Midbrain (tissue), 1 donor: ENCODE measurements around the gene LRRC36.

Experiments
- DNase-seq: peaks from one replicate; lab custom pipeline; 2025; lab: John Stamatoyannopoulos, UW

The LRRC36 gene

DNA sequence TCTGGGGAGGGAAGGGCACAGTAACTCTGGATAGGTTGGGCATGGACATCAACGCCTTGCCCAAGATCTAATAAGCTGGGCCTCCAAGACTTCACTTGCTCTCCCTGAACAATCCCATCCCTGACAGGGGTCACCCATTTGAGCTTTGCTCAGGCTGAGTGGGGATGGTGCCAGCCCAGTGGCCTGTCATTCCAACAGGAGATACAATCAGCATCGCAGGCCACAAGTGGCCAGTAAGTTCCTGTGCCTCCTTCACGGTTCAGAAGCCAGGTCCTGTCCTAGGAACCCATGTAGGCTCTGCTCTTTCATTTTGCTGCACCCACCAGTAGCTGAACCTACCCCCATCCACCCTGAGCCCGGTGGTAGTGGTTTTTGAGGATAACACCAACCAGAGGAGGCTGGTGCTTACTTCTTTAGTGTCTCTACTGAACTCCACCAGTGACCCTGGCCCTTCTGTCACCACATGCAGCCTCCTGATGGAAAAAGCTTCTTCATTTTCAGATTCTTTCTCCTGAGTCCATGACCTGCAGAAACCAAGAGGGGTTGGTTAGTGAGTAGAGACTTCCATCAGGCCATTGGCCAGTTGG, 32.4 kb upstream of the LRRC36 start:
- DNase-seq, result no peak

DNA sequence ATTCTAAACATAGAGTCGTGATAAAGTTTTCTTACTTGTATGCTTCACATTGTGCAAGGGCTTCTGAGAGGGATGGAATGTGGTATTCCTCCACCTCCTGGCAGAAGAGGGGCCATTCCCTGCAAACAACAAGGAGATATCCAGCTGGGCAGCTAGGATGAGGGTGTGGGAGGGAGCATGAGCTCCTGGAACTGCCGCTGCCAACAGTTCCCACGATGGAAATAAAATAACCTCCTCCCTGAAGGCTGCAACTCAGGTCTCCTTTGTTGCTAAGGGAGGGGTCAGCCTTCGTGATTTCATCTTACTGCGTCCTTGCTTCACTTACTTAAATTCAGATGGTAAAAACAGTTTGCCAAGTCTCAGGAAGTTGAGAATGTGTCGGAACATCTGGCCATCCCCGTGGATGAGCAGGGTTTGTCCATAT, 31.7 kb upstream of the LRRC36 start:
- no peak for DNase-seq

DNA sequence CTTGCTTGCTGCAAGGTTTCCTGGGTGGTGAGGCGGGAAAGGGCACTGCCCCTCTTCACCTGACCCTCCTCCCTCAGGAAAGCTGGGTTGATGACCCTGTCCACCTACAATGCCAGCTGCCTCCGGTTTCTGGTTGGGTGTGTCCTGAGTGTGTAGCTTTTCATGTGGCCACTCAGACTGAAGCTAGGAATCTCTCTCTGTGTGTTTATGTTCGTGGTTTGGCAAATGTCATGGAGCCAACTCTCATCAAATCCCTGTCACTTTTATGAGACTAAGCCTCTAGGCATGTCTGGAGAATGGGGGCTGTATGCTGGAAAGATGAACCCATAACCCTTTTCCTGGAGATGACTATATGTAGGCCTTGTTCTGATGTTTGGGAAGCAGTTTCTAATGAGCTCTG, 30.2 kb upstream of the LRRC36 start:
- no peak for DNase-seq

DNA sequence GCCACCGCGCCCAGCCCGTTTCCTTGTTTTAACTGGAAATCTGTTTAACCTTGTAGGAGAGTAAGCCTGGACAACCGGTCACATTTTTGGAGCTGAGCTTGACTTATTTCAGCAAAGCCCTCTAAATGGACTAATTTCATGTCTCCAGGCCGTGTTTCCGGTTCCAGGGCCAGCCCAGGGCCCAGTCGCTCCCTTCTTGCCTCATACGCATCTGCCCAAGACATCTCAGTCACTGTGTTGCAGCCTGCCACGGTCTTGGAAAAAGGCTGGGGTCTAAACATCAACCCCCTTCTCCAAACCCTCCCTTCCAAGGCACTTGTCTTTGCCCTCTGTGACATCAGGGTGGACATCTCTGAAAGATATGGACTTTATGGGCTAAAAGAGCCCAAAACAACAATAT, 28.3 kb upstream of the LRRC36 start:
- no peak for DNase-seq

DNA sequence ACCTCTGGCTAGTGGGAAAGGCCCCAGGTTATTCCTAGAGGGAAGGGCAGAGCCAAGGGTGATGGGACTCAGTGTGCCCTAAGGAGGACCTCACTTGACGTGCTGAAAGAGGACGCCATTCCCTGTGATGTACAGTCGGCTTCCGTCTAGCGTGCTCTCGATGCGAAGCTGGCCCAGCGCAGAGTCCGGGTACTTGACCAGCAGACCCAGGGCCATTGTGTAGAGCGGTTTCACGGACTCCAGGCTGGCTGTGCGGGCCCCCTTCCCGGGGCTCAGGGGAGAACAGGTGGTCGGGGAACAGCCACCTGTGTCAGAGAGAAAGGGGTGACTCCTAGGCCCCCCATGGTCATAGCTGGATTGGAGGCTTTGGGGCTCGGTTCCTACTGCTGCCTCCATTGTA, 27.3 kb upstream of the LRRC36 start:
- DNase-seq, result no peak

DNA sequence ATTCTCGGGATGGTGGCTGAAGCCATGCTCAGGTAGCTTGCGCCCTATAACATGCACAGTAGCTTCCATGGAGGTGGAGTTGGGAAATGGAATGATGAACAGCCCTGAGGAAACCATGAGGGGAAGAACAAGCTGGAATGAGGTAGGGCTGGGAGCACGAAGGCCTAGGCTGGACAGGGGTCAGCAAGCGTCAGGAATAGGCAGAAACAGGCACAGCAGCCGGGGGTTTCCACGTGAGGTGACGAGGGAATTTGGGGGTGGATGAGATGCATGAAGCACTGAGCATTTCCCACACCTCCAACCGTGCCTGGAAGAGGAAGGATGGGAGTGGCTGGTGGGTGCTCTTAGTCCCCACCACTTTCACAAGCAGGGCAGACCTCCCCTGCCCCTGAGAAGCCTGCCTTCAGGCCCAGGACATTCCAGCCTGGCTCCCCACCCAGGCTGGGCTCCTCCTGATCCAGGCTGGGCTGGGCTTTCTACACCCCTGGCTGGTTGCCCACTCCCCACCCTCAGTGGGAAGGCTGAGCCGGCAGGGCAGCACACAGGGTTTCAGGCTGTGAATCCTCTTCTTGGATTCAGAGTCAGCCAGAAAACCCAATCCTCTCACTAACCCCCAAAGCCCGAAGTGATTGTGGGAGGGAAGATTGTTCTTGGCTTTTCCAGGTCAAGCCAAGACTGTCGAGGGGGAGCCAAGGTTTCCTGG, 25.4 kb upstream of the LRRC36 start:
- DNase-seq, result no peak

DNA sequence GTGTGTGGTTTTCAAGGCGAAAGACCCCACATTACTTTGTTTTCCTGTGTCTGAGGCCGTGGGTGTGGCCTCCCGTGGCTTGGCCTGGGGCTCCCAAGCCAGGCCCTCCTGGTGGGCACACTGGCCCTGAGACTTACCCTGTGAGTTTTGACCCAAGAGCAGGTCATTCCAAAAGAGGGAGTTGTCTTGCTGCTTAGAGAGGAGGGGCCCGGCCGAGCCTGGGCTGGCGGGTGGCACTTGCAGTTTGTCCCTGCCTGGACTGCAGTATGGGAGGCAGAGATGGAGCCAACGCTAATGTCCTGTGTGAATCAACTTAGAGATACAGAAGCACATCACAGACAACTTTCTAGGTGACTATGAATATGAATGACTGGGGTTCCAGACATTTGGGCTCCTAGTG, 24.5 kb upstream of the LRRC36 start:
- DNase-seq, result no peak

DNA sequence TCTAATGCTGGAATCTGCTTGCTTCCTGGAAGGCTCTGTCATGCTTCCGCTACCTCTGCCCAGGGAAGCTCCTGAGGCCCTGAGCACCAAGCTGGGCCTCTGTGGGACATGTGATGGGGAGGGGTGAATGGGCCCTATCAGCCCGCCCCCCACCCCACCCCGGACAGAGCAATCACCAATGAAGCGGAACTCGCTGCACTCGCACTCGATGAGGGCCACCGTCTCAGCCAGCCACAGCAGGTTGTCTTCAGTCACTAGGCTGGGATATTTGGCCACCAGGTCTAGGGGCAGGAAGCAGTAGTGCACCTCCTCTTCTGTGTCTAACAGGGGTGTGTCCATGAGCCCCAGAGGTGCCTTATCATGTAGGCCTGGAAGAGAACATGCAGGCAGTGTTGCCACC, 23.6 kb upstream of the LRRC36 start:
- no peak for DNase-seq

DNA sequence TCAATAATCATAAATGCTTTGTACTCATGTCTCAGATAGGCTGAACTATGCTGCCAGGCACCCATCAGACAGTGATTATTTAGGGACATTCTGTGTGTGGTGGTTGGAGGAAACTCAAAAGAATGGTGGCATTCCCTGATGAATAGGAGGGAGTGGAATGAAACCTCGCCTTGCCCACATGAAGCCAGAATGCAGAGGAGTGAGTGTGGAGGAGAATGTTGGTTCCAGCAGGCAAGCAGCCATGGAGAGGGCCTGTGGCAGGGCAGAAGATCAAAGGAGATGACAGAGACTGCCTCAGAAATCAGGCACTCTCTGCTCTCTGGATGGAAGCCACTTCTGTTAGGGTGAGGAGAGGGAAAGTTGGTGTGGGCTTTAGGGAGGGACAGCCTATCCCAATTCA, 22.6 kb upstream of the LRRC36 start:
- DNase-seq, result no peak

DNA sequence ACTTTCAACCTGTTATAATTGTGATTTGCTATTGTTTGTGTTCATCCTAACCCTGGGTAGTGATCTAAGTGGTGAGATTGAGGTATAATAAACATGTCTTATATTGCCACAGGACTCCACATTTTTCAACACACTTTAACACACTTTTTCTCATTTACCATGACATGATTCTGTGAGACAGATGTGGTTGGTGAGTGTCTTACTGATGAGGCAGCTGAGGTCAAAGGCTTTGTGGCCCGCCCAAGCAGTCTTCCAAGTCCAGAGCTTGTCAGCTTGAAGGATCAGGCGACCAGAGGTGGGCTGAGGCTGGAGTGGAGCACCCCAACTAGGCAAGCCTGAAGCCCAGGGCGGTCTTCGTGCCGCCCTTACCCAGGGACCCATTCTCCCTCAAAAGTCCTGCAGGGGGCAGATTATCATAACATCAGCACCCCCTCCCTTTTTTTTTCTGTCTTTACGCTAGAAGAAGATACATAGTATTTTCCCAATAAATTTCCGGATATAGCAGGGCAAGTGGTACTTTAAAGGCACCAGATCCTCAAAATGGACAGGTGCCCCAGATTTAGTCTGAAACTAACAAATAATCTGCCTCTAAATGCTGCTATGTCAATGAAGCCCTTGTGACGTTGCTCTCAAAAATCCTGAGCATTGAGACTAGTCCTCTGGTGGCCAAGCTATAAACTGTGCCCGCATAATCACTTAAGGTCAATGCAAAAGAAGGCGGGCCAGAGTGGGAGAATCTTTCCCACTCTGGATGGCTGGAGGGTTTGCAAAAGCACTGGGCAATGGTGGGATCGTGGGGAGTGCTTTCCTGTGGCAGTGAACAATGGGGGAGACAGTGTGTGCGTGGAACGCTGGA, 21.2 kb upstream of the LRRC36 start:
- no peak for DNase-seq

DNA sequence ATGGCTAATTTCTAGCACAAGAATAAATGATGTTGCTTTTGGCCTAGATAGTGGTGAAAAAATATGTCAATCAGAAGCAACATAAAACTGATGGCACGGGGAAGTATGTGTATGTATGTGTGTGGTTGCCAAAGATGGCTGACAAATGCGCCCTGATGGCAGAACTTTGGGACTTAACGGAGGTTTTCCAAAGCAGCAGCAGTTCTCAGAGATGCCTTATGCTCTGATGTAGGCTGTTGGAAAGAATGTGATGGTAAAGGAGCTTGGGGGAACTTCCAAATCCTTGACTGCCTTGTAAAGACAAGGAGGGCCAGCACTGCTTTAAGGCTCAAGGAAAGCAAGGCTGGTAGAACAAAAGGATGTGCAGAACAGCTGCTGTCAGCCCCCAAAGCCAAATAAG, 16.1 kb upstream of the LRRC36 start:
- DNase-seq, result no peak

DNA sequence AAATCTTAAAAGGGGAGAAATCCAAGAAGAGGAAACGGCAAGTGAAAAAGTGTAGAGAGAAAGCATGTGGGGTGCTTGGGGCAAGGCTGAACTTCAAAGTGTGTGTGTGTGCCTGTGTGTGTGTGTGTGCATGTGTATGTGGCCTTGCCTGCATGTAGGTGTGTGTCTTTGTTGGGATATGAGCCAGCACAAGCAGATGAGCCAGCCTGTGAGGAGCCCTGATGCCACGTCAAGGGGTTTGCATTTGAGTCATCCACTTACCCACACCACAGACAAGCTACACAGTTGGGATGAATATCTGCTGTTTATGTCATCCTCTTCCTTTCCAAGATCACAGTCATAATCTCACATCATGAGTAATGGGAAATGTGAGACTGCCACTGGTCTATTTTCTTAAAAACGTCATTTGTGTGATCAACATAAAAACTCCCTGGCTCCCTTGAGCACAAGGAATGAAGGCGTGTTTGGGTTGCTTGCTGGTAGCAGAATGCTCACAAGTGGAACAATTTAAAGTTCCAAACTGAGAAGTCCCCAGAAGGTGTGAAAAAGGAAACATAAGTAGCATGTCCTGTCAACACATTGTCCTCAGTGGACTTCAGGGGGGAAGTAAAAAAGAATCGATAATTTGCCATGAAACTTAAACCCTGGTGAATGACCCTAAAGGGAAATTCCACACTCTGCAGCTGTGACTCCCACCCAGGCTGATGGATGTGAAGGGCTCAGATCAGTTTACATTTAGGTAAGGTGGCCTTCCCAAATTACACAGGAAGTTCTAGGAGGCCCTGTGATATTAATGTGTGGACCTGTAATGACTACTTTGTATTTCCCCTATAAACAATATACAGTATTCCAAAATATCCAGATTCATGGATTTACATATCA, 14.8 kb upstream of the LRRC36 start:
- DNase-seq, result no peak

DNA sequence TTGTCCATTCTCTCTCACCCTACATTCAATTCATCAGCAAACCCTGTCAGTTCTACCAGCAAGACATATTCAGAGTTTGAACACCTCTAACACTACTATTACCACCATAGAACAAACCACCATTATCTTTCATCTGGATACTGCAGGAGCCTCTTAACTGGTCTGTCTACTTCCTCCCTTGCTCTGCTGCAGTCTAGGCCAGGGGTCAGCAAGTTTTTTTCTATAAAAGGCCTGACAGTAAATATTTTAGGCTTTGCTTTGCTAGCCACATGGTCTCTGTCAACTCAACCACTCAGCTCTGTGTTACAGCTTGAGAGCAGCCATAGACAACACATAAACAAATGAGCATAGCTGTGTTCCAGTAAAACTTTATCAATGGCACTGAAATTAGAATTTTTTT, 13.9 kb upstream of the LRRC36 start:
- no peak for DNase-seq

DNA sequence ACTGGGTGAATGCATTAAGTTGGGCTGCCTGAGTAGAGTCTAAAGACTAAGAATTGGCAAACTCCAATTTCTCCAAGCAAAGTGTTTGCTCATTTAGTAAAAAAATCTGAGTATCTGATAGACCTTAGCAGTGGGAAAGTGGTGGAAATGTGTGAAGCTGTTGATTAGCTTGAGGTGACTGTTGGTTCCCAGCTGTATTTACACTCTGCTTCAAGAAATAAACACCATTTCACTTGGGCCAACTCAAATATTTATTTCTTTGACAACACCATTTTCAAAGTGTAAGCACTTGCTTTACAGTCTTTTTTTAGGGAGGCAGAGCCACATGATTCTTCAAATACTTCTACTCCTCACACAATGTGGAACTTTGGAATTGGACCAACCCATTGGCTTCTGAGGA, 8.8 kb upstream of the LRRC36 start:
- no peak for DNase-seq

DNA sequence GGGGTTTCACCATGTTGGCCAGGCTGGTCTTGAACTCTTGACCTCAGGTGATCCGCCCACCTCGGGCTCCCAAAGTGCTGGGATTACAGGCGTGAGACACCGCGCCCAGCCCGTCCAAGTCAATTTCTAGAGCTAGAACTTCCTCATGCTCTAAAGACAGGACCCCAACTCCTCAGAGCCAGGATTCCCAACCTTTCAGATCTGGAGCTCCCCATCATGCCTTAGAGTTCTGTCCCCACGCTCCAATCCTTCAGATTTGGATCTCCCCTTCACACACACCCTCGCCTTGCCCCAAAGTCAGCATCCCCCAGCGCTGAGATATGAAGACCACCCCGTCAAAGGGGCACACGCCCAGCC, 522 bp upstream of the LRRC36 start:
- DNase-seq, result no peak

DNA sequence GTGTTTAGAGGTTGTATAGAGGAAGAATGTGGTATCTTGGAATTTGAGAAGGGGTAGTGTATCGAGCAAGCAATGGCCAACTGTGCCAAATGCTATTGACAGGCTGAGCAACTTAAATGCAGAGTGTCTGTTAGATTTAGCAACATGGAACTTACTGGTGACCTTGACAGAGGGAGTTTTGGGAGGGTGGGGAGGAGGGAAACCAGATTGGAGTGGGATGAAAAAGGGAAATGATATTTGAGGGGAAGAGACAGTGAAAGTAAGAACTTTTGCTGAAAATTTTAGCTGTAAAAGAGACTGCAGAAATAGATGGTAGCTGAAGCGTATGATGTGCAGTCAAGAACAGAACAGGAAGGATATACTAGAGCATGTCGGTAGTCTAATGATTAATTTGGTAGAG, 1.1 kb downstream of the LRRC36 start:
- DNase-seq, result no peak

DNA sequence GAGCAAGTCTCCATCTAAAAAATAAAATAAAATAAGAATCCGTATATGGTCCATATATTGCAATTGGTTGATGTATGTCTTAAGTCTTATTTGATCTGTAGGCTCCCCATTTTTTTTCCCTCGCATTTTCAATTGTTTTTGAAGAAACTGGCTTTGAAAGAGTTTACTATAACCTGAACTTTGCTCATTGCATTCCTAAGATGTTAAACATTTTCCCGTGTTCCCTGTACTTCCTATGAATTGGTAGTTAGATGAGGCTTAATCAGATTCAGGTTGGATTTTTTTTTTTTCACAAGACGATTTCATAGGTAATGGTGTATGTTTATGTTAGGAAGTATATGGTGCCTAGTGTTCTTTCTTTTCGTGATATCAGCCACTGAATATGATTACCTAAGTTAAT, 3.3 kb downstream of the LRRC36 start:
- no peak for DNase-seq

DNA sequence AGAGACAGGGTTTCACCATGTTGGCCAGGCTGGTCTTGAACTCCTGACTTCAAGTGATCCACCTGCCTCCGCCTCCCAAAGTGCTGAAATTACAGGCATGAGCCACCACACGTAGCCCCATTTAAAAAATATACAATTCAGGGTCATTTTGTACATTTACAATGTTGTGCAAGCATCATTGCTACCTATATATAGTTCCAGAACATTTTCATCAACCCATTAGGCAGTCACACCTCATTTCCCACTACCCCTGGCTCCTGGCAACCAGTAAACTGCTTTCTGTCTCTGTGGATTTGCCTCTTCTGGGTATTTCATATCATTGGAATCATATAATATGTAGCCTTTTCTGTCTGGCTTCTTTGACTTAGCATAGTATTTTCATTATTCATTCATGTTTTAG, 6.7 kb downstream of the LRRC36 start:
- DNase-seq, result no peak

DNA sequence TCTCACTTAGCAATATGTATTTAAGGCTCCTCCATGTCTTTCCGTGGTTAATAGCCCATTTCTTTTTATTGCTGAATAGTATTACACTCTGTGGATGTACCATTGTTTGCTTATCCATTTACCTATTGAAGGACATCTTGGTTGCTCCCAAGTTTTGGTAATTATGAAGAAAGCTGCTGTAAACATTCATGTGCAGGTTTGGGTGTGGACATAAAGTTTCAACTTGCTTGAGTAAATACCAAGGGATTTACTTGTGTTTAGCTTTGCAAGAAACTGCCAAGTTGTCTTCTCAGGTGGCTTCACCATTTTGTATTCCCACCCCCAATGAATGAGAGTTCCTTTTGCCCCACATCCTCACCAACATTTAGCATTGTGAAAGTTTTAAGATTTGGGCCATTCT, 9.5 kb downstream of the LRRC36 start:
- DNase-seq, result no peak

DNA sequence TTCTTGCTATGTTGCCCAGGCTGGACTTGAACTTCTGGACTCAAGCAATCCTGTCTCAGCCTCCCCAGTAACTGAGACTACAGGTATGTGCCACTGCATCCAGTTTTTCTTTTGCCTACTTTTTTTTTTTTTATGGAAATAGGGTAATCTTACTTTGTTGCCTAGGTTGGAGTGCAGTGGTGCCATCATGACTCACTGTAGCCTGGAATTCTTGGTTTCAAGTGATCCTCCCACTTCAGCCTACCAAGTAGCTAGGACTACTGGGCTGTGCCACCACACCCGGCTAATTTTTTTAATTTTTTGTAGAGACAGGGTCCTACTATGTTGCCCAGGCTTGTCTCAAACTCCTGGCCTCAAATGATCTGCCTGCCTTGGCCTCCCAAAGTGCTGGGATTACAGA, 10.0 kb downstream of the LRRC36 start:
- DNase-seq, result no peak

DNA sequence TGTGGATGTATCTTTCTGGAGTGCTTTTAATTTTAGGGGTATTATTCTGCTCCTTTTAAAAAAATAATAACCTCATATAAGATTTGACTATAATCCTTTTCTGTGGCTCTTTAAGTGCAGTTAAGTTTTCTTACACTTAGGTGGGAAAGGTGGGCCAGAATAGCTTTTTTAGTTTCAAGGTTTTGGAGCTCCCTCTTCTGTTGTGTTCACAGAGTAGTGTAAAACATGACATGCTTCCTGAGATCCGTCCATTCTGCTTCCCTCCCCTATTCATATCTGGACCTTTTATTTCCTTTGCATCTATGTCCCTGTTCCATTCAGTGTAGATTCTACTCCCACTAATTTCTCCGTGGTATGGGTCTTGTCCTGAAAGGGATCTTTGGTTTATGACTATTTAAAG, 12.8 kb downstream of the LRRC36 start:
- DNase-seq, result no peak

DNA sequence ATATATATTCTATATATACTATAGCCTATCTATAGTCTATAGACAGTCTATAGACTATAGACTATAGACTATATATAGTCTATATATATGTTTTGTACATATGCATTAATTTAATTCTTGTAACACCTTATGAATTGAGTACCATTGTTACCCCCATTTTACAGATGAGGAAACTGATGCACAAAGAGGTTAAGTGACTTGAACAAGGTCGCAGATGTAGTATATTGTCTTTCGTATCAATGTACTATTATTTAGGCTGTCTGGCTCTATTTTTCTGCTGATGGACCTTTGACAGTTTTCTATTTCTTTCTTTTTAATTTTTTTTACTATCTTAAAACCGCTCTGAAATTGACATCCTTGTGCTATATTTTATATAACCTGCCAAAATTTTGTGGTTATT, 14.6 kb downstream of the LRRC36 start:
- no peak for DNase-seq
